SK-N-SH treated with all-trans-retinoic acid at 6 μM for 48 hours (cell line): Measurements from ENCODE around the gene CELSR2.

Source experiments
- ATAC-seq: fragments of 200-7000 bp; cut with Tn5 transposase; 3 replicates; pipeline ENCODE4 v1.9.1; 2020; ENCODE audit warnings: mild to moderate bottlenecking, moderate library complexity
- ARNTL ChIP-seq: fragments of 450-650 bp; formaldehyde crosslinking; IDR thresholded peaks from 2 replicates; pipeline ENCODE4 v1.5.0; 2020; ENCODE audit warnings: low read depth, mild to moderate bottlenecking, moderate library complexity, borderline replicate concordance
- BACH2 ChIP-seq: fragments of 250-450 bp; sonication (Bioruptor Pico); IDR thresholded peaks from 2 replicates; pipeline ENCODE4 v1.9.0; 2021; ENCODE audit warnings: mild to moderate bottlenecking, borderline replicate concordance
- RARB ChIP-seq: fragments of 250-450 bp; sonication (Bioruptor Pico); IDR thresholded peaks from 2 replicates; pipeline ENCODE4 v1.8.0; 2021; ENCODE audit warnings: mild to moderate bottlenecking, moderate library complexity
- TCF4 ChIP-seq: fragments of 250-450 bp; sonication (Bioruptor Pico); IDR thresholded peaks from 2 replicates; pipeline ENCODE4 v1.8.0; 2021; ENCODE audit warnings: mild to moderate bottlenecking, moderate library complexity, borderline replicate concordance
- TOX ChIP-seq: fragments of 250-450 bp; sonication (Bioruptor Pico); IDR thresholded peaks from 2 replicates; pipeline ENCODE4 v1.8.0; 2021; ENCODE audit warnings: mild to moderate bottlenecking, moderate library complexity, borderline replicate concordance
- ZFP3 ChIP-seq: fragments of 250-450 bp; sonication (Bioruptor Pico); IDR thresholded peaks from 2 replicates; pipeline ENCODE4 v1.5.0; 2020; ENCODE audit warnings: mild to moderate bottlenecking, moderate library complexity
- ZNF70 ChIP-seq: fragments of 450-650 bp; formaldehyde crosslinking; IDR thresholded peaks from 2 replicates; pipeline ENCODE4 v1.5.0; 2020; ENCODE audit warnings: mild to moderate bottlenecking, moderate library complexity
- ZNF8 ChIP-seq: fragments of 450-650 bp; formaldehyde crosslinking; IDR thresholded peaks from 2 replicates; pipeline ENCODE4 v1.5.0; 2020; ENCODE audit warnings: mild to moderate bottlenecking, moderate library complexity
- TF ChIP-seq, protein P1 (sequence below): fragments of 250-450 bp; sonication (Bioruptor Pico); IDR thresholded peaks from 2 replicates; pipeline ENCODE4 v1.5.1; 2021; ENCODE audit warnings: mild to moderate bottlenecking, moderate library complexity
- TF ChIP-seq, protein P2 (sequence below): fragments of 250-450 bp; sonication (Bioruptor Pico); IDR thresholded peaks from 2 replicates; pipeline ENCODE4 v1.8.0; 2020; ENCODE audit warnings: mild to moderate bottlenecking, moderate library complexity, borderline replicate concordance
- TF ChIP-seq, protein P3 (sequence below): fragments of 250-450 bp; sonication (Bioruptor Pico); IDR thresholded peaks from 2 replicates; pipeline ENCODE4 v1.5.0; 2020; ENCODE audit warnings: mild to moderate bottlenecking, moderate library complexity
- TF ChIP-seq, protein P4 (sequence below): fragments of 250-450 bp; sonication (Bioruptor Pico); IDR thresholded peaks from 2 replicates; pipeline ENCODE4 v1.5.1; 2020; ENCODE audit warnings: low read depth, mild to moderate bottlenecking, moderate library complexity

CELSR2 gene

DNA sequence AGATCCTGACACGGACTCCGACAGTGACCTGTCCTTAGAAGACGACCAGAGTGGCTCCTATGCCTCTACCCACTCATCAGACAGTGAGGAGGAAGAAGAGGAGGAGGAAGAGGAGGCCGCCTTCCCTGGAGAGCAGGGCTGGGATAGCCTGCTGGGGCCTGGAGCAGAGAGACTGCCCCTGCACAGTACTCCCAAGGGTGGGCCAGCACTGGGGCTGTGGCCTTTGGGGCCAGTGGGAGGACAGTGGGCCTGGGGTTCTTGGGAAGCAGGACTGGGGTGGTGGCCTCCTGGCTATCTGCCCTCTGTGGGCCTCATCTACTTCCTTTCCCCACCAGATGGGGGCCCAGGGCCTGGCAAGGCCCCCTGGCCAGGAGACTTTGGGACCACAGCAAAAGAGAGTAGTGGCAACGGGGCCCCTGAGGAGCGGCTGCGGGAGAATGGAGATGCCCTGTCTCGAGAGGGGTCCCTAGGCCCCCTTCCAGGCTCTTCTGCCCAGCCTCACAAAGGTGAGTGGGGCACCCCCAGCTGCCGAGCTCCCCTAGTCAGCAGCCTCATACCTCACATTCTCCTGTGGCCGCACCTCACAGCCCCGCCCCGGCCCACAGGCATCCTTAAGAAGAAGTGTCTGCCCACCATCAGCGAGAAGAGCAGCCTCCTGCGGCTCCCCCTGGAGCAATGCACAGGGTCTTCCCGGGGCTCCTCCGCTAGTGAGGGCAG, 23.6 kb downstream of the CELSR2 start (continued):
- TF ChIP-seq, protein P1, sequence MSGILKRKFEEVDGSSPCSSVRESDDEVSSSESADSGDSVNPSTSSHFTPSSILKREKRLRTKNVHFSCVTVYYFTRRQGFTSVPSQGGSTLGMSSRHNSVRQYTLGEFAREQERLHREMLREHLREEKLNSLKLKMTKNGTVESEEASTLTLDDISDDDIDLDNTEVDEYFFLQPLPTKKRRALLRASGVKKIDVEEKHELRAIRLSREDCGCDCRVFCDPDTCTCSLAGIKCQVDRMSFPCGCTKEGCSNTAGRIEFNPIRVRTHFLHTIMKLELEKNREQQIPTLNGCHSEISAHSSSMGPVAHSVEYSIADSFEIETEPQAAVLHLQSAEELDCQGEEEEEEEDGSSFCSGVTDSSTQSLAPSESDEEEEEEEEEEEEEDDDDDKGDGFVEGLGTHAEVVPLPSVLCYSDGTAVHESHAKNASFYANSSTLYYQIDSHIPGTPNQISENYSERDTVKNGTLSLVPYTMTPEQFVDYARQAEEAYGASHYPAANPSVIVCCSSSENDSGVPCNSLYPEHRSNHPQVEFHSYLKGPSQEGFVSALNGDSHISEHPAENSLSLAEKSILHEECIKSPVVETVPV (CRISPR knock-in tag): no peak
- TF ChIP-seq ZNF70 (CRISPR knock-in tag): no peak
- TF ChIP-seq, all 23 proteins: peak for 0

DNA sequence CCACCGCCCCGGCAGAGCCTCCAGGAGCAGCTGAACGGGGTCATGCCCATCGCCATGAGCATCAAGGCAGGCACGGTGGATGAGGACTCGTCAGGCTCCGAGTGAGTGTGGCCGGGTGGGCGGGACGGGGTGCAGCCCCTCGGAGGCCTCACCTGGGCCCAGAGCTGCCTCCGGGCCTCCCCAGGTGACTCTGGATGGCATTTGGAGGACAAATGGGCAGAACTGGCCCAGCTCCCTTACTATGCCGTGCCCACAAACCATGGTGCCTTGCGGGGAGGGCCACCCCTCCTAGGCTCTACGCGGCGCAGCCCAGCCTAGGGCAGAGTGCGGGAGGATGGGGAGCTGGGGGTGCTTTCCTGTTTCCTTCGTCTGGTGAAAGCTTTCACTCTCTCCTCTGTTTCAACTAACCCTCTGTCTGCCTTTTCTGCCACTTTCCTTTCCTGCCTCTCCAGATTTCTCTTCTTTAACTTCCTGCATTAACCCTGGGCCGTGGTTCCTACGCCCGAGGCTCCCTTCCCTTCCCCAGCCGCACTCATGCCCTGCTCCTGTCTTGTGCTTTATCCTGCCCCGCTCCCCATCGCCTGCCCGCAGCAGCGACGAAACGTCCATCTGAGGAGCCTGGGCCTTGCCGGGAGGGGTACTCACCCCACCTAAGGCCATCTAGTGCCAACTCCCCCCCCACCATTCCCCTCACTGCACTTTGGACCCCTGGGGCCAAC, 24.4 kb downstream of the CELSR2 start:
- ATAC-seq: no peak
- TF ChIP-seq RARB (CRISPR knock-in tag) (no peak), TOX (CRISPR knock-in tag) (no peak), BACH2 (CRISPR knock-in tag) (no peak), ARNTL (CRISPR knock-in tag) (no peak), ZNF8 (no peak), ZFP3 (CRISPR knock-in tag) (no peak), ZNF70 (CRISPR knock-in tag) (no peak), TCF4 (CRISPR knock-in tag) (no peak)
- TF ChIP-seq, protein P2, sequence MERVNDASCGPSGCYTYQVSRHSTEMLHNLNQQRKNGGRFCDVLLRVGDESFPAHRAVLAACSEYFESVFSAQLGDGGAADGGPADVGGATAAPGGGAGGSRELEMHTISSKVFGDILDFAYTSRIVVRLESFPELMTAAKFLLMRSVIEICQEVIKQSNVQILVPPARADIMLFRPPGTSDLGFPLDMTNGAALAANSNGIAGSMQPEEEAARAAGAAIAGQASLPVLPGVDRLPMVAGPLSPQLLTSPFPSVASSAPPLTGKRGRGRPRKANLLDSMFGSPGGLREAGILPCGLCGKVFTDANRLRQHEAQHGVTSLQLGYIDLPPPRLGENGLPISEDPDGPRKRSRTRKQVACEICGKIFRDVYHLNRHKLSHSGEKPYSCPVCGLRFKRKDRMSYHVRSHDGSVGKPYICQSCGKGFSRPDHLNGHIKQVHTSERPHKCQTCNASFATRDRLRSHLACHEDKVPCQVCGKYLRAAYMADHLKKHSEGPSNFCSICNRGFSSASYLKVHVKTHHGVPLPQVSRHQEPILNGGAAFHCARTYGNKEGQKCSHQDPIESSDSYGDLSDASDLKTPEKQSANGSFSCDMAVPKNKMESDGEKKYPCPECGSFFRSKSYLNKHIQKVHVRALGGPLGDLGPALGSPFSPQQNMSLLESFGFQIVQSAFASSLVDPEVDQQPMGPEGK (CRISPR knock-in tag): no peak
- TF ChIP-seq, protein P3, sequence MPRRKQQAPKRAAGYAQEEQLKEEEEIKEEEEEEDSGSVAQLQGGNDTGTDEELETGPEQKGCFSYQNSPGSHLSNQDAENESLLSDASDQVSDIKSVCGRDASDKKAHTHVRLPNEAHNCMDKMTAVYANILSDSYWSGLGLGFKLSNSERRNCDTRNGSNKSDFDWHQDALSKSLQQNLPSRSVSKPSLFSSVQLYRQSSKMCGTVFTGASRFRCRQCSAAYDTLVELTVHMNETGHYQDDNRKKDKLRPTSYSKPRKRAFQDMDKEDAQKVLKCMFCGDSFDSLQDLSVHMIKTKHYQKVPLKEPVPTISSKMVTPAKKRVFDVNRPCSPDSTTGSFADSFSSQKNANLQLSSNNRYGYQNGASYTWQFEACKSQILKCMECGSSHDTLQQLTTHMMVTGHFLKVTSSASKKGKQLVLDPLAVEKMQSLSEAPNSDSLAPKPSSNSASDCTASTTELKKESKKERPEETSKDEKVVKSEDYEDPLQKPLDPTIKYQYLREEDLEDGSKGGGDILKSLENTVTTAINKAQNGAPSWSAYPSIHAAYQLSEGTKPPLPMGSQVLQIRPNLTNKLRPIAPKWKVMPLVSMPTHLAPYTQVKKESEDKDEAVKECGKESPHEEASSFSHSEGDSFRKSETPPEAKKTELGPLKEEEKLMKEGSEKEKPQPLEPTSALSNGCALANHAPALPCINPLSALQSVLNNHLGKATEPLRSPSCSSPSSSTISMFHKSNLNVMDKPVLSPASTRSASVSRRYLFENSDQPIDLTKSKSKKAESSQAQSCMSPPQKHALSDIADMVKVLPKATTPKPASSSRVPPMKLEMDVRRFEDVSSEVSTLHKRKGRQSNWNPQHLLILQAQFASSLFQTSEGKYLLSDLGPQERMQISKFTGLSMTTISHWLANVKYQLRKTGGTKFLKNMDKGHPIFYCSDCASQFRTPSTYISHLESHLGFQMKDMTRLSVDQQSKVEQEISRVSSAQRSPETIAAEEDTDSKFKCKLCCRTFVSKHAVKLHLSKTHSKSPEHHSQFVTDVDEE (CRISPR knock-in tag): no peak
- TF ChIP-seq, protein P1 (CRISPR knock-in tag): no peak

DNA sequence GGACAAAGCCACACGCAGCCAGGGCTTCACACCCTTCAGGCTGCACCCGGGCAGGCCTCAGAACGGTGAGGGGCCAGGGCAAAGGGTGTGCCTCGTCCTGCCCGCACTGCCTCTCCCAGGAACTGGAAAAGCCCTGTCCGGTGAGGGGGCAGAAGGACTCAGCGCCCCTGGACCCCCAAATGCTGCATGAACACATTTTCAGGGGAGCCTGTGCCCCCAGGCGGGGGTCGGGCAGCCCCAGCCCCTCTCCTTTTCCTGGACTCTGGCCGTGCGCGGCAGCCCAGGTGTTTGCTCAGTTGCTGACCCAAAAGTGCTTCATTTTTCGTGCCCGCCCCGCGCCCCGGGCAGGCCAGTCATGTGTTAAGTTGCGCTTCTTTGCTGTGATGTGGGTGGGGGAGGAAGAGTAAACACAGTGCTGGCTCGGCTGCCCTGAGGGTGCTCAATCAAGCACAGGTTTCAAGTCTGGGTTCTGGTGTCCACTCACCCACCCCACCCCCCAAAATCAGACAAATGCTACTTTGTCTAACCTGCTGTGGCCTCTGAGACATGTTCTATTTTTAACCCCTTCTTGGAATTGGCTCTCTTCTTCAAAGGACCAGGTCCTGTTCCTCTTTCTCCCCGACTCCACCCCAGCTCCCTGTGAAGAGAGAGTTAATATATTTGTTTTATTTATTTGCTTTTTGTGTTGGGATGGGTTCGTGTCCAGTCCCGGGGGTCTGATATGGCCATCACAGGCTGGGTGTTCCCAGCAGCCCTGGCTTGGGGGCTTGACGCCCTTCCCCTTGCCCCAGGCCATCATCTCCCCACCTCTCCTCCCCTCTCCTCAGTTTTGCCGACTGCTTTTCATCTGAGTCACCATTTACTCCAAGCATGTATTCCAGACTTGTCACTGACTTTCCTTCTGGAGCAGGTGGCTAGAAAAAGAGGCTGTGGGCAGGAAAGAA, 25.5 kb downstream of the CELSR2 start:
- peak; percentile 57 for ATAC-seq
- TF ChIP-seq, protein P2 (CRISPR knock-in tag): no peak
- TF ChIP-seq ARNTL (CRISPR knock-in tag): no peak
- TF ChIP-seq, protein P4, sequence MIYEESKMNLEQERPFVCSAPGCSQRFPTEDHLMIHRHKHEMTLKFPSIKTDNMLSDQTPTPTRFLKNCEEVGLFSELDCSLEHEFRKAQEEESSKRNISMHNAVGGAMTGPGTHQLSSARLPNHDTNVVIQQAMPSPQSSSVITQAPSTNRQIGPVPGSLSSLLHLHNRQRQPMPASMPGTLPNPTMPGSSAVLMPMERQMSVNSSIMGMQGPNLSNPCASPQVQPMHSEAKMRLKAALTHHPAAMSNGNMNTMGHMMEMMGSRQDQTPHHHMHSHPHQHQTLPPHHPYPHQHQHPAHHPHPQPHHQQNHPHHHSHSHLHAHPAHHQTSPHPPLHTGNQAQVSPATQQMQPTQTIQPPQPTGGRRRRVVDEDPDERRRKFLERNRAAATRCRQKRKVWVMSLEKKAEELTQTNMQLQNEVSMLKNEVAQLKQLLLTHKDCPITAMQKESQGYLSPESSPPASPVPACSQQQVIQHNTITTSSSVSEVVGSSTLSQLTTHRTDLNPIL (CRISPR knock-in tag): no peak
